ENCODE measurements around the gene CEP57L1.

DNA sequence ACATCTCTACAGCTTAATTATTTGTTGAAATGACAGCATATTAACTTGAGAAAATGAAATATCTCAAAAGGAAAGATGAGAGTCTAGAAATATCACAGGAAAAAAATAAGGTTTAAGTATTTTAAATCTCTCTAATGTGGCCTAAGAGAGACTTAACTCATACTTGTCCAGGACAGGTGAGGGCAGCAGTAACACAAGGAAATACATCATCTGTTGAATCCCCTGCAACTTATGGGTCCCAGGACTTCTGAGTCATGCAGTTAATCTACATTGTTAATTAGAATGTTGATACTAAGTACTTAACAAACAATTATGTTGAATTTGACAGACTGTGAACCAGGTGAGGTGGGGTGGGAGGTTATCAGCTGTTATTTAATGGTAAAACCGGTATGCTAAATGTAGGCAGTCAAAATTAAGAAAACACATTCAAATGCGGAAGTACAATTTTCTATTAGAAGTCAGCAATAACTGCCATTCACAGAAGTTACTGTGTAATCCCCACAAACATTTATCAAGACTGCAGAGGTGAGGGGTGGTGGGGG, 87.9 kb downstream of the CEP57L1 start:
- TF ChIP-seq, protein P1, sequence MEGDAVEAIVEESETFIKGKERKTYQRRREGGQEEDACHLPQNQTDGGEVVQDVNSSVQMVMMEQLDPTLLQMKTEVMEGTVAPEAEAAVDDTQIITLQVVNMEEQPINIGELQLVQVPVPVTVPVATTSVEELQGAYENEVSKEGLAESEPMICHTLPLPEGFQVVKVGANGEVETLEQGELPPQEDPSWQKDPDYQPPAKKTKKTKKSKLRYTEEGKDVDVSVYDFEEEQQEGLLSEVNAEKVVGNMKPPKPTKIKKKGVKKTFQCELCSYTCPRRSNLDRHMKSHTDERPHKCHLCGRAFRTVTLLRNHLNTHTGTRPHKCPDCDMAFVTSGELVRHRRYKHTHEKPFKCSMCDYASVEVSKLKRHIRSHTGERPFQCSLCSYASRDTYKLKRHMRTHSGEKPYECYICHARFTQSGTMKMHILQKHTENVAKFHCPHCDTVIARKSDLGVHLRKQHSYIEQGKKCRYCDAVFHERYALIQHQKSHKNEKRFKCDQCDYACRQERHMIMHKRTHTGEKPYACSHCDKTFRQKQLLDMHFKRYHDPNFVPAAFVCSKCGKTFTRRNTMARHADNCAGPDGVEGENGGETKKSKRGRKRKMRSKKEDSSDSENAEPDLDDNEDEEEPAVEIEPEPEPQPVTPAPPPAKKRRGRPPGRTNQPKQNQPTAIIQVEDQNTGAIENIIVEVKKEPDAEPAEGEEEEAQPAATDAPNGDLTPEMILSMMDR (IDR thresholded peaks at IDR 0.05), result no peak
- no peak for TF ChIP-seq POLR2A (IDR thresholded peaks at IDR 0.05)
- TF ChIP-seq POLR2AphosphoS5 (IDR thresholded peaks at IDR 0.05), result no peak
- TF ChIP-seq EP300 (IDR thresholded peaks at IDR 0.05), result no peak

Measured in upper lobe of left lung (tissue), 4 donors.